OCI-LY1 (cell line): ENCODE data around the gene GUSB.

Source experiments
- EZH2 ChIP-seq: fragments of 200-600 bp; sonication (generic), shearing (Covaris generic); IDR thresholded peaks from 2 replicates; pipeline ENCODE4 v1.8.0; 2017; ENCODE audit warnings: borderline replicate concordance, mixed run types, mild to moderate bottlenecking, antibody characterized with exemption, low read length, moderate library complexity, mixed read lengths
- TF ChIP-seq, protein P1 (sequence below): fragments of 200-600 bp; sonication (generic), shearing (Covaris generic); IDR thresholded peaks from 2 replicates; pipeline ENCODE4 v1.5.1; 2017; ENCODE audit warnings: mild to moderate bottlenecking, antibody characterized with exemption, low read length, moderate library complexity, mixed read lengths

DNA sequence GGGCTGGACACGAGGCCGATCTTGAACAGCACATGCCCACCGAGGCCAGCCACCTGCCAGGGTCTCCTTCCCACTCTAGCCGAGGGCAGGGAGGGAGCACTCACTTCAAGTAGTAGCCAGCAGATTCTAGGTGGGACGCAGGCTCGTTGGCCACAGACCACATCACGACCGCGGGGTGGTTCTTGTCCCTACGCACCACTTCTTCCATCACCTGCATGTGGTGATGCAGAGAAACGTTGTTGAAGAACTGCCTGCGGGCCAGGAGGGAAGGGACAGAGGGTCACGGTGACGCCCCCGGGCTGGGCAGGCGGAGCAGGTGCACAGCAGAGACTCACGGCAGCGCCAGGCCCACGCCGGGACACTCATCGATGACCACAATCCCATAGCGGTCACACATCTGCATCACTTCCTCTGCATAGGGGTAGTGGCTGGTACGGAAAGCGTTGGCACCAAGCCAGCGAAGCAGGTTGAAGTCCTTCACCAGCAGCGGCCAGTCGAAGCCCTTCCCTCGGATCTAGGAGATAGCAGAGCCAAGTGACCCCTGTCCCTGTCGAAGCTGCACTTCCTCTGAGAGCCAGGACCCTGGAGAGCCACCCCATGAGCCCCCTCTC, 7.7 kb downstream of the GUSB start:
- TF ChIP-seq, protein P1, sequence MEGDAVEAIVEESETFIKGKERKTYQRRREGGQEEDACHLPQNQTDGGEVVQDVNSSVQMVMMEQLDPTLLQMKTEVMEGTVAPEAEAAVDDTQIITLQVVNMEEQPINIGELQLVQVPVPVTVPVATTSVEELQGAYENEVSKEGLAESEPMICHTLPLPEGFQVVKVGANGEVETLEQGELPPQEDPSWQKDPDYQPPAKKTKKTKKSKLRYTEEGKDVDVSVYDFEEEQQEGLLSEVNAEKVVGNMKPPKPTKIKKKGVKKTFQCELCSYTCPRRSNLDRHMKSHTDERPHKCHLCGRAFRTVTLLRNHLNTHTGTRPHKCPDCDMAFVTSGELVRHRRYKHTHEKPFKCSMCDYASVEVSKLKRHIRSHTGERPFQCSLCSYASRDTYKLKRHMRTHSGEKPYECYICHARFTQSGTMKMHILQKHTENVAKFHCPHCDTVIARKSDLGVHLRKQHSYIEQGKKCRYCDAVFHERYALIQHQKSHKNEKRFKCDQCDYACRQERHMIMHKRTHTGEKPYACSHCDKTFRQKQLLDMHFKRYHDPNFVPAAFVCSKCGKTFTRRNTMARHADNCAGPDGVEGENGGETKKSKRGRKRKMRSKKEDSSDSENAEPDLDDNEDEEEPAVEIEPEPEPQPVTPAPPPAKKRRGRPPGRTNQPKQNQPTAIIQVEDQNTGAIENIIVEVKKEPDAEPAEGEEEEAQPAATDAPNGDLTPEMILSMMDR: no peak
- no peak for TF ChIP-seq EZH2
